ENCODE results near the gene TESK2. TPM values are rescaled to one million over a fixed set of nuclear protein-coding genes. Genes with fewer than 3 reads are reported as not detected.

Gene TESK2
- total and polyA plus RNA-seq, 2 of the 13 experiments (the other 11 are each of a cell fraction or from before 2014, with no cell fraction given), result 5.5 to 9.6 TPM

DNA sequence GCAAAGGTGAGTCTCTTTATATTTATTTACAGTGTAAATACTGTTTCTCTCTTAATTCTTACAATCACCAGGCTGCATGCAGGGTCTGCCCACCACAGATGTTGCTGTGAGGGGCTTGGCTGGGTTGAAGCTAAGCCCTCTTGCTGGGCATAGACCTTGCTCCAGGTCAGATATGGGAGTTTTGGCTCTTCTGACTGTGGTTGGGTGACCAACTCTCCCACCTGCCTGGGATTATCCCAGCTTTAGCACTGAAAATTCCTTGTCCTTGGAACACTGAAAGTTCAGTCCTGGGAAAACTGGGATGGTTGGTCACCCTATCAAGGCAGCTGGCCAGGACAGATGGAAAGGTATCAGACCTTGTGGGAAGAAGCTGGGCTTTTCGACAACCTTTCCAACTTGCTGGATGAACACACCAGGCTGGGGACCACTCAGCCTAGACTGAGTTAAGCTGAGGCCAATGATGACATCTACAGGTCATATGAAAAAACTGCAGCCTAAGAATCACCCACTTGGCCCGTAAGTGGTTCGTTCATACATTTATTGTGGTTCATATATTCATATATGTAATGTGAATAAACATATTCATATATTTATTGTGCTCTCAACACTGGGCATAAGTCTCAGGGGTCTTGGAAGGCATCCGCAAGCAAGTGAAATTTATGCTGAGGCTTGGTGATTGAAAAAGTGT is 190.8 kb downstream of the TESK2 start (continued):
- TF ChIP-seq CHD4 (IDR thresholded peaks at IDR 0.05; ENCODE audit: borderline replicate concordance, low read length), result peak; percentile 54; the same call in 1 of the 2 replicates
- TF ChIP-seq SOX6 (IDR thresholded peaks at IDR 0.05), result no peak
- peak; percentile 22; the same call in 1 of the 2 replicates for TF ChIP-seq SOX6 (CRISPR knock-in tag; IDR thresholded peaks at IDR 0.05)
- TF ChIP-seq PITX1 (CRISPR knock-in tag; IDR thresholded peaks at IDR 0.05), result 0 out of 2 replicates have a peak, but pooled peaks have one; percentile 31
- no peak for TF ChIP-seq MTA3 (CRISPR knock-in tag; IDR thresholded peaks at IDR 0.05)
- no peak for TF ChIP-seq ZNF766 (CRISPR knock-in tag; IDR thresholded peaks at IDR 0.05; ENCODE audit: borderline replicate concordance)
- TF ChIP-seq SALL1 (CRISPR knock-in tag; IDR thresholded peaks at IDR 0.05), result 0 out of 2 replicates have a peak, but pooled peaks have one; percentile 36
- no peak for TF ChIP-seq ZNF83 (CRISPR knock-in tag; IDR thresholded peaks at IDR 0.05; ENCODE audit: borderline replicate concordance)
- TF ChIP-seq ZNF124 (CRISPR knock-in tag; IDR thresholded peaks at IDR 0.05), result no peak
- peak; percentile 24; the same call in 1 of the 2 replicates for TF ChIP-seq ZNF335 (CRISPR knock-in tag; IDR thresholded peaks at IDR 0.05)
- no peak for TF ChIP-seq ZNF225 (CRISPR knock-in tag; IDR thresholded peaks at IDR 0.05)
- no peak for TF ChIP-seq ZFP62 (CRISPR knock-in tag; IDR thresholded peaks at IDR 0.05)
- no peak for TF ChIP-seq EP300 (IDR thresholded peaks at IDR 0.05; ENCODE audit: low read depth in 2 of 2, low read length in 2 of 2)
- no peak for TF ChIP-seq EP300 (CRISPR knock-in tag; IDR thresholded peaks at IDR 0.05; ENCODE audit: borderline replicate concordance)
- TF ChIP-seq, protein P1, sequence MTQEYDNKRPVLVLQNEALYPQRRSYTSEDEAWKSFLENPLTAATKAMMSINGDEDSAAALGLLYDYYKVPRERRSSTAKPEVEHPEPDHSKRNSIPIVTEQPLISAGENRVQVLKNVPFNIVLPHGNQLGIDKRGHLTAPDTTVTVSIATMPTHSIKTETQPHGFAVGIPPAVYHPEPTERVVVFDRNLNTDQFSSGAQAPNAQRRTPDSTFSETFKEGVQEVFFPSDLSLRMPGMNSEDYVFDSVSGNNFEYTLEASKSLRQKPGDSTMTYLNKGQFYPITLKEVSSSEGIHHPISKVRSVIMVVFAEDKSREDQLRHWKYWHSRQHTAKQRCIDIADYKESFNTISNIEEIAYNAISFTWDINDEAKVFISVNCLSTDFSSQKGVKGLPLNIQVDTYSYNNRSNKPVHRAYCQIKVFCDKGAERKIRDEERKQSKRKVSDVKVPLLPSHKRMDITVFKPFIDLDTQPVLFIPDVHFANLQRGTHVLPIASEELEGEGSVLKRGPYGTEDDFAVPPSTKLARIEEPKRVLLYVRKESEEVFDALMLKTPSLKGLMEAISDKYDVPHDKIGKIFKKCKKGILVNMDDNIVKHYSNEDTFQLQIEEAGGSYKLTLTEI (CRISPR knock-in tag; conservative IDR thresholded peaks at IDR 0.05), result no peak
- TF ChIP-seq DMAP1 (CRISPR knock-in tag; IDR thresholded peaks at IDR 0.05), result no peak
- peak; percentile 90 for TF ChIP-seq CTCF (CRISPR knock-in tag; IDR thresholded peaks at IDR 0.05)
- no peak for TF ChIP-seq GABPB1 (CRISPR knock-in tag; IDR thresholded peaks at IDR 0.05)
- no peak for TF ChIP-seq ZNF17 (CRISPR knock-in tag; IDR thresholded peaks at IDR 0.05)
- peak; percentile 85 for TF ChIP-seq RAD21 (CRISPR knock-in tag; IDR thresholded peaks at IDR 0.05)
- 0 out of 2 replicates have a peak, but pooled peaks have one; percentile 20 for TF ChIP-seq GATAD1 (CRISPR knock-in tag; IDR thresholded peaks at IDR 0.05)
- 0 out of 2 replicates have a peak, but pooled peaks have one; percentile 45 for TF ChIP-seq GZF1 (CRISPR knock-in tag; IDR thresholded peaks at IDR 0.05)
- no peak for TF ChIP-seq SYNCRIP (IDR thresholded peaks at IDR 0.05; ENCODE audit: insufficient read depth, low read depth, low read length)
- TF ChIP-seq KLF13 (CRISPR knock-in tag; IDR thresholded peaks at IDR 0.05), result no peak
- no peak for TF ChIP-seq RARG (CRISPR knock-in tag; IDR thresholded peaks at IDR 0.05; ENCODE audit: low read depth)
- TF ChIP-seq SP4 (CRISPR knock-in tag; IDR thresholded peaks at IDR 0.05), result no peak
- 0 out of 2 replicates have a peak, but pooled peaks have one; percentile 30 for TF ChIP-seq MEF2D (CRISPR knock-in tag; IDR thresholded peaks at IDR 0.05)
- TF ChIP-seq PHF8 (CRISPR knock-in tag; IDR thresholded peaks at IDR 0.05), result no peak
- no peak for TF ChIP-seq ARID2 (CRISPR knock-in tag; IDR thresholded peaks at IDR 0.05; ENCODE audit: borderline replicate concordance)
- TF ChIP-seq SMC3 (IDR thresholded peaks at IDR 0.05; ENCODE audit: low read length), result peak; percentile 94
